Measurements from ENCODE around the gene LAMA5. TPM values are rescaled to one million over a fixed set of nuclear protein-coding genes. Genes with fewer than 3 reads are reported as not detected.

The LAMA5 gene
- polyA plus RNA-seq, 1 of the 3 experiments (the other 2 are of a cell fraction): 27.2 TPM

- TF ChIP-seq NRF1 (IDR thresholded peaks at IDR 0.05; ENCODE audit: low read depth, low read length): no peak
- TF ChIP-seq SIN3A (IDR thresholded peaks at IDR 0.05; ENCODE audit: borderline replicate concordance, low read depth, low read length): peak; percentile 43; the same call in 1 of the 2 replicates
- TF ChIP-seq TCF12 (IDR thresholded peaks at IDR 0.05): peak; percentile 45
- TF ChIP-seq, protein P1, sequence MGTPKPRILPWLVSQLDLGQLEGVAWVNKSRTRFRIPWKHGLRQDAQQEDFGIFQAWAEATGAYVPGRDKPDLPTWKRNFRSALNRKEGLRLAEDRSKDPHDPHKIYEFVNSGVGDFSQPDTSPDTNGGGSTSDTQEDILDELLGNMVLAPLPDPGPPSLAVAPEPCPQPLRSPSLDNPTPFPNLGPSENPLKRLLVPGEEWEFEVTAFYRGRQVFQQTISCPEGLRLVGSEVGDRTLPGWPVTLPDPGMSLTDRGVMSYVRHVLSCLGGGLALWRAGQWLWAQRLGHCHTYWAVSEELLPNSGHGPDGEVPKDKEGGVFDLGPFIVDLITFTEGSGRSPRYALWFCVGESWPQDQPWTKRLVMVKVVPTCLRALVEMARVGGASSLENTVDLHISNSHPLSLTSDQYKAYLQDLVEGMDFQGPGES (IDR thresholded peaks at IDR 0.05; ENCODE audit: low read depth, low read length): no peak
- TF ChIP-seq, protein P2, sequence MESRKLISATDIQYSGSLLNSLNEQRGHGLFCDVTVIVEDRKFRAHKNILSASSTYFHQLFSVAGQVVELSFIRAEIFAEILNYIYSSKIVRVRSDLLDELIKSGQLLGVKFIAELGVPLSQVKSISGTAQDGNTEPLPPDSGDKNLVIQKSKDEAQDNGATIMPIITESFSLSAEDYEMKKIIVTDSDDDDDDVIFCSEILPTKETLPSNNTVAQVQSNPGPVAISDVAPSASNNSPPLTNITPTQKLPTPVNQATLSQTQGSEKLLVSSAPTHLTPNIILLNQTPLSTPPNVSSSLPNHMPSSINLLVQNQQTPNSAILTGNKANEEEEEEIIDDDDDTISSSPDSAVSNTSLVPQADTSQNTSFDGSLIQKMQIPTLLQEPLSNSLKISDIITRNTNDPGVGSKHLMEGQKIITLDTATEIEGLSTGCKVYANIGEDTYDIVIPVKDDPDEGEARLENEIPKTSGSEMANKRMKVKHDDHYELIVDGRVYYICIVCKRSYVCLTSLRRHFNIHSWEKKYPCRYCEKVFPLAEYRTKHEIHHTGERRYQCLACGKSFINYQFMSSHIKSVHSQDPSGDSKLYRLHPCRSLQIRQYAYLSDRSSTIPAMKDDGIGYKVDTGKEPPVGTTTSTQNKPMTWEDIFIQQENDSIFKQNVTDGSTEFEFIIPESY (IDR thresholded peaks at IDR 0.05; ENCODE audit: borderline replicate concordance, low read depth): no peak
- TF ChIP-seq SMC3 (IDR thresholded peaks at IDR 0.05; ENCODE audit: low read depth, low read length): no peak
- TF ChIP-seq RCOR1 (IDR thresholded peaks at IDR 0.05; ENCODE audit: low read length): peak; percentile 31
- TF ChIP-seq GATA2 (CRISPR knock-in tag; IDR thresholded peaks at IDR 0.05): no peak
These were observed 2.1 kb upstream of the LAMA5 start (continued) for GRCh38 chr20:62368976-62369814.

GRCh38 chr20:62368392-62368975 is 1.4 kb upstream of the LAMA5 start:
- WGBS (ENCODE audit: low lambda C conversion rate): 13% methylated on average over 12 of the region's 15 CpGs
- H3K36me3 ChIP-seq (replicated peaks in 1 of 2; ENCODE audit: control insufficient read depth in 1 of 2, insufficient read depth in 2 of 2, low read length in 1 of 2): no peaks in the 10 kb centered on the region
- H3F3A ChIP-seq (replicated peaks; ENCODE audit: insufficient read depth): peaks cover 13% of the 10 kb centered on the region
- no peak overlapping the region for H3K9ac ChIP-seq
- peak overlapping the region; percentile 84 for H3K4me2 ChIP-seq
- H2AFZ ChIP-seq (ENCODE audit: low read depth): no peak overlapping the region
- H4K20me1 ChIP-seq (ENCODE audit: insufficient read depth): peaks cover 23% of the 10 kb centered on the region
- H3K27me3 ChIP-seq (ENCODE audit: insufficient read depth): no peaks in the 10 kb centered on the region
- ChIA-PET CTCF (interaction anchor here (0.7 to 12.0 kb wide), 19 partner anchors 12 to 439 kb away, joined by 3 to 127 read pairs (median 4); partner anchors contain the start of genes ADRM1 and RPS21), POLR2A (interaction anchor here (0.9 to 1.3 kb wide), 3 partner anchors 14 to 148 kb away, joined by 3 to 8 read pairs (median 4); partner anchors contain the start of genes HRH3 and RPS21)
- no peaks in the 10 kb centered on the region for H3K9me3 ChIP-seq
- H3K4me3 ChIP-seq (ENCODE audit: low read depth in 2 of 2, low read length in 1 of 2): peak overlapping the region in 1 of 2 experiments; percentile 35; a peak in 2 of 4 replicates
- peak; percentile 78 for DNase-seq
- peaks cover 33 to 78% of the 10 kb centered on the region in 2 experiments; a peak in 3 of 4 replicates for H3K4me1 ChIP-seq (ENCODE audit: control insufficient read depth in 1 of 2, insufficient read depth in 2 of 2, low read depth in 1 of 2, low read length in 1 of 2)
- TF ChIP-seq CHD2 (IDR thresholded peaks at IDR 0.05; ENCODE audit: low read length, partially characterized antibody): peak; percentile 70
- TF ChIP-seq, protein P3, sequence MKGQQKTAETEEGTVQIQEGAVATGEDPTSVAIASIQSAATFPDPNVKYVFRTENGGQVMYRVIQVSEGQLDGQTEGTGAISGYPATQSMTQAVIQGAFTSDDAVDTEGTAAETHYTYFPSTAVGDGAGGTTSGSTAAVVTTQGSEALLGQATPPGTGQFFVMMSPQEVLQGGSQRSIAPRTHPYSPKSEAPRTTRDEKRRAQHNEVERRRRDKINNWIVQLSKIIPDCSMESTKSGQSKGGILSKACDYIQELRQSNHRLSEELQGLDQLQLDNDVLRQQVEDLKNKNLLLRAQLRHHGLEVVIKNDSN (IDR thresholded peaks at IDR 0.05; ENCODE audit: borderline replicate concordance, low read depth): no peak
- no peak for TF ChIP-seq RCOR1 (IDR thresholded peaks at IDR 0.05; ENCODE audit: low read length)
- no peak for TF ChIP-seq PBX3 (IDR thresholded peaks at IDR 0.05)
- TF ChIP-seq POLR2AphosphoS5 (IDR thresholded peaks at IDR 0.05; ENCODE audit: low read depth, low read length): 0 out of 2 replicates have a peak, but pooled peaks have one; percentile 1
- H3K27ac ChIP-seq (ENCODE audit: low read depth in 2 of 2, low read length in 1 of 2): peak overlapping the region in 1 of 2 experiments; percentile 93; a peak in 2 of 4 replicates
- no peaks in the 10 kb centered on the region for H3K9me2 ChIP-seq
- H3K79me2 ChIP-seq (ENCODE audit: insufficient read depth): peaks cover 21% of the 10 kb centered on the region; the same call in 1 of the 2 replicates
